Neural crest cell (in vitro differentiated cells): ENCODE data around the gene OR10P1. TPM values are rescaled to one million over a fixed set of nuclear protein-coding genes. Genes with fewer than 3 reads are reported as not detected.

ENCODE experiments used
- DNase-seq: peaks from one replicate; pipeline ENCODE4 v3.0.0; 2021; ENCODE audit warnings: low read depth, mixed read lengths, low spot score
- H3K27ac Mint-ChIP-seq: one replicate; pipeline ENCODE4 v1.8.0; 2021; ENCODE audit warnings: mild to moderate bottlenecking, mixed read lengths; ENCODE audit not compliant: unreplicated experiment
- H3K27me3 Mint-ChIP-seq: 2 replicates; pipeline ENCODE4 v1.8.0; 2021; ENCODE audit warnings: low read depth, mild to moderate bottlenecking, mixed read lengths
- H3K36me3 Mint-ChIP-seq: 2 replicates; pipeline ENCODE4 v1.8.0; 2021; ENCODE audit warnings: low read depth, mild to moderate bottlenecking, mixed read lengths
- H3K4me1 Mint-ChIP-seq: 2 replicates; pipeline ENCODE4 v1.8.0; 2021; ENCODE audit warnings: mixed read lengths
- H3K4me3 Mint-ChIP-seq: one replicate; pipeline ENCODE4 v1.8.0; 2021; ENCODE audit warnings: mild to moderate bottlenecking, mixed read lengths
- H3K9me3 Mint-ChIP-seq: 2 replicates; pipeline ENCODE4 v1.8.0; 2021; ENCODE audit warnings: mixed read lengths
- CTCF ChIP-seq: fragments of 200-600 bp; sonication (generic); conservative IDR thresholded peaks from 2 replicates; pipeline ENCODE4 v1.5.0; 2021; ENCODE audit warnings: antibody characterized with exemption, mild to moderate bottlenecking
- total RNA-seq: library from RNA; stranded (reverse); gene quantifications from 2 replicates; pipeline ENCODE4 v1.2.1, GENCODE V29; 2021

OR10P1 gene
- total RNA-seq, 1 donor from 2014 or later: not detected

GRCh38 chr12:55631733-55632132, 5.0 kb upstream of the OR10P1 start:
- Mint-ChIP-seq H3K27me3 (peaks cover 2% of the 10 kb centered on the region), H3K9me3 (no peaks in the 10 kb centered on the region), H3K27ac (peak overlapping the region; percentile 23), H3K4me3 (no peak overlapping the region), H3K4me1 (no peaks in the 10 kb centered on the region), H3K36me3 (no peaks in the 10 kb centered on the region)
- DNase-seq: no peak
- no peak for TF ChIP-seq CTCF

GRCh38 chr12:55633151-55633550, 3.5 kb upstream of the OR10P1 start:
- H3K9me3 Mint-ChIP-seq: no peaks in the 10 kb centered on the region
- H3K4me3 Mint-ChIP-seq: no peak overlapping the region
- no peak for DNase-seq
- H3K27me3 Mint-ChIP-seq: no peaks in the 10 kb centered on the region
- no peak for TF ChIP-seq CTCF
- H3K36me3 Mint-ChIP-seq: no peaks in the 10 kb centered on the region
- H3K4me1 Mint-ChIP-seq: no peaks in the 10 kb centered on the region
- H3K27ac Mint-ChIP-seq: no peak overlapping the region

GRCh38 chr12:55636116-55636655, 506 bp upstream of the OR10P1 start:
- DNase-seq: no peak
- Mint-ChIP-seq H3K9me3 (no peaks in the 10 kb centered on the region), H3K4me3 (no peak overlapping the region), H3K27ac (no peak overlapping the region), H3K4me1 (no peaks in the 10 kb centered on the region), H3K36me3 (no peaks in the 10 kb centered on the region), H3K27me3 (no peaks in the 10 kb centered on the region)
- no peak for TF ChIP-seq CTCF

- no peak for TF ChIP-seq CTCF
- Mint-ChIP-seq H3K9me3 (no peaks in the 10 kb centered on the region), H3K36me3 (no peaks in the 10 kb centered on the region), H3K4me1 (no peaks in the 10 kb centered on the region), H3K4me3 (no peak overlapping the region), H3K27ac (no peak overlapping the region), H3K27me3 (no peaks in the 10 kb centered on the region)
- no peak for DNase-seq
These were observed 775 bp downstream of the OR10P1 start for GRCh38 chr12:55637467-55637866.

- H3K4me1 Mint-ChIP-seq: peaks cover 6% of the 10 kb centered on the region
These were observed 4.9 kb downstream of the OR10P1 start for GRCh38 chr12:55641595-55641994.

More at GRCh38 chr12:55641595-55641994, 4.9 kb downstream of the OR10P1 start:
- TF ChIP-seq CTCF: no peak
- no peak for DNase-seq
- Mint-ChIP-seq H3K27me3 (no peaks in the 10 kb centered on the region), H3K27ac (no peak overlapping the region), H3K4me3 (no peak overlapping the region), H3K9me3 (peaks cover 5% of the 10 kb centered on the region), H3K36me3 (no peaks in the 10 kb centered on the region)
